Measurements from ENCODE around the gene DNAAF6. TPM values are rescaled to one million over a fixed set of nuclear protein-coding genes. Genes with fewer than 3 reads are reported as not detected.
"Not testable (repeated sequence)": the region's sequence is repeated elsewhere in the genome, so short reads cannot be mapped to it uniquely, and the experiment has no call there.

DNAAF6 gene
- polyA plus RNA-seq, 1 experiment, result not detected

DNA sequence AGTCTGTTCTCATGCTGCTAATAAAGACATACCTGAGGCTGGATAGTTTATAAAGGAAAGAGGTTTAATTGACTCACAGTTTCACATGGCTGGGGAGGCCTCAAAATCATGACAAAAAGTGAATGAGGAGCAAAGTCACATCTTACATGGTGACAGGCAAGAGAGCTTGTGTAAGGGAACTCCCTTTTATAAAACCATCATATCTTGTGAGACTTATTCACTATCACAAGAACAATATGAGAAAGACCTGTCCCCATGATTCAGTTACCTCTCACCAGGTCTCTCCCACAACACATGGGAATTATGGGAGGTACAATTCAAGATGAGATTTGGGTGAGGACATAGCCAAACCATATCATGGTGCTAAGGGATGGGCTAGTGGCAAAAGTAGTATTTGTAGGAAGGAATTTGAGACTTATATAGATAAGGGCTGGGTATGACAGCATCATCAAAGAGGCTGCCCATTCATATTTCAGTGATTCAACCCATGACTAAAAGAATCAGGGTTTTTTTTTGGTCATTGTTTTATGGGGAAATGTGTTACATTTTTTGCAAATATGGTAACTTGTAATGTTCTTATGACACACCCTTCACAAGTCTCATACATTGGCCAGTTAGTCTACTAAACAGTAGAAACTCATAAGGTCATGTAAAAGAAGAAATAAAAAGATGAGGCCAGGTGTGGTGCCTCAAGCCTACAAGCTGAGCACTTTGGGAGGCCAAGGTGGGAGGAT is 34.9 kb upstream of the DNAAF6 start:
- TF ChIP-seq CTCF (IDR thresholded peaks at IDR 0.05; ENCODE audit: insufficient read depth, low read depth, low read length), result no peak

DNA sequence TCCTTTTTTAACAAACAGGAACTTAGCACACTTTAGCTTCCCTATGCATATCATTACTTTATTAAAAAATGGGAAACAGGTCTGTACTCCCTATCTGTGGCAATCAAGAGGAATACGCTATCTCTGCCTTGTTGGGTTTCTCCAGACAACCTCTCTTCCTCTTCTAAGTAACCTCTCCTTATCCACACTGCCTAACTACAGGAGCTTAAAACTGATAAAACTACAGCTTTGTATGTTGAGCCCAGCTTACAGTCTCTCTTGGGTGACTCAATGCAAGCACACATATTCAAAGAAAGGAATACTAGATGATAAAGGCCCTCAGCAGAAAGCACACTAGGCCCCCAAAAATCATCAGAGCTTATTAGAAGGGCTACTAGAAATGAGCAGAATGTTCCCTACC is 9.1 kb upstream of the DNAAF6 start:
- TF ChIP-seq CTCF (IDR thresholded peaks at IDR 0.05; ENCODE audit: insufficient read depth, low read depth, low read length), result no peak
- no peaks in the 10 kb centered on the region for H3K27me3 ChIP-seq (ENCODE audit: control insufficient read depth, insufficient read depth, low read length)
- no peaks in the 10 kb centered on the region for H3K36me3 ChIP-seq (ENCODE audit: control insufficient read depth, insufficient read depth, low read length)
- no peak overlapping the region for H3K4me3 ChIP-seq (ENCODE audit: low read depth, low read length)
- ChIA-PET CTCF (no interaction called here), POLR2A (no interaction called here)
- DNase-seq (ENCODE audit: low read depth), result no peak

More for the DNA sequence above, 34.9 kb upstream of the DNAAF6 start:
- ChIA-PET CTCF (no interaction called here), POLR2A (no interaction called here)
- Histone ChIP-seq H3K27me3 (ENCODE audit: control insufficient read depth, insufficient read depth, low read length) (no peaks in the 10 kb centered on the region), H3K36me3 (ENCODE audit: control insufficient read depth, insufficient read depth, low read length) (no peaks in the 10 kb centered on the region), H3K4me3 (ENCODE audit: low read depth, low read length) (no peak overlapping the region)
- DNase-seq (ENCODE audit: low read depth), result no peak

GRCh38 chrX:107198074-107198473 is 8.3 kb upstream of the DNAAF6 start:
- H3K4me3 ChIP-seq (ENCODE audit: low read depth, low read length); POLR2A ChIA-PET; DNase-seq (ENCODE audit: low read depth); H3K27me3 ChIP-seq (ENCODE audit: control insufficient read depth, insufficient read depth, low read length); H3K36me3 ChIP-seq (ENCODE audit: control insufficient read depth, insufficient read depth, low read length); CTCF ChIA-PET: not testable (repeated sequence)

- Histone ChIP-seq H3K36me3 (ENCODE audit: control insufficient read depth, insufficient read depth, low read length) (no peaks in the 10 kb centered on the region), H3K4me3 (ENCODE audit: low read depth, low read length) (no peak overlapping the region), H3K27me3 (ENCODE audit: control insufficient read depth, insufficient read depth, low read length) (no peaks in the 10 kb centered on the region)
- CTCF ChIA-PET, result no interaction called here
- POLR2A ChIA-PET, result no interaction called here
- TF ChIP-seq CTCF (IDR thresholded peaks at IDR 0.05; ENCODE audit: insufficient read depth, low read depth, low read length), result no peak
- no peak for DNase-seq (ENCODE audit: low read depth)
Observed at GRCh38 chrX:107199491-107199890, 6.9 kb upstream of the DNAAF6 start.

DNA sequence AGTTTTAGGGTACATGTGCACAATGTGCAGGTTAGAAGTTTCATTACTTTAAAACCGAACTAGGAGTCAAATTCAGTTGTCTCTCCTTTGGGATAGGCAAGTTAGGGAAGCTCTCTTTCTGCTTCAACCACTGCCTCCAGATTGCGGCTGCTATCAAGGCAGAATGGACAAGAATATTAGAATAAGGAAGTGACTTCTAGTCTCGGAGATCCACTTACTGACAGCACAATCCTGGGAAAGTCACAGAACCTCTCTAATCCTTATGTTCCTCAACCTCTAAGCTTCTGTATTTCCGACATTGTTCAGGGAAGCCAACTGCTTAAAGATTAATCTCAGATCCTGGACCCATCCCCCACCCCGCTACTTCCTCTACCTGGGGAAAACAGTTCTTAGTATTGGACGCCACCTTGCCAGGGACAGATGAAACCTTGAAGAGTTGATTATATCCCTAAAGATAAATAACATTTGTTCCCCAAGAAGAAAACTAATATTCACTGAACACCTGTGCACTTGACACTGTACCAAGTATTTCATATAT is 2.3 kb upstream of the DNAAF6 start:
- no peak for DNase-seq (ENCODE audit: low read depth)
- TF ChIP-seq CTCF (IDR thresholded peaks at IDR 0.05; ENCODE audit: insufficient read depth, low read depth, low read length), result no peak
- Histone ChIP-seq H3K27me3 (ENCODE audit: control insufficient read depth, insufficient read depth, low read length) (no peaks in the 10 kb centered on the region), H3K36me3 (ENCODE audit: control insufficient read depth, insufficient read depth, low read length) (no peaks in the 10 kb centered on the region), H3K4me3 (ENCODE audit: low read depth, low read length) (no peak overlapping the region)
- POLR2A ChIA-PET, result no interaction called here
- CTCF ChIA-PET, result no interaction called here

GRCh38 chrX:107206697-107207065 is 270 bp downstream of the DNAAF6 start:
- CTCF ChIA-PET, result no interaction called here
- DNase-seq (ENCODE audit: low read depth), result no peak
- Histone ChIP-seq H3K36me3 (ENCODE audit: control insufficient read depth, insufficient read depth, low read length) (no peaks in the 10 kb centered on the region), H3K27me3 (ENCODE audit: control insufficient read depth, insufficient read depth, low read length) (no peaks in the 10 kb centered on the region), H3K4me3 (ENCODE audit: low read depth, low read length) (no peak overlapping the region; the same call in 1 of the 2 replicates)
- POLR2A ChIA-PET, result no interaction called here
- TF ChIP-seq CTCF (IDR thresholded peaks at IDR 0.05; ENCODE audit: insufficient read depth, low read depth, low read length), result no peak
